ENCODE data around the gene HACD1. TPM values are rescaled to one million over a fixed set of nuclear protein-coding genes. Genes with fewer than 3 reads are reported as not detected.

HACD1 gene
- total and polyA plus RNA-seq, 11 donors, result 80.0 to 291 (median 155) TPM

DNA sequence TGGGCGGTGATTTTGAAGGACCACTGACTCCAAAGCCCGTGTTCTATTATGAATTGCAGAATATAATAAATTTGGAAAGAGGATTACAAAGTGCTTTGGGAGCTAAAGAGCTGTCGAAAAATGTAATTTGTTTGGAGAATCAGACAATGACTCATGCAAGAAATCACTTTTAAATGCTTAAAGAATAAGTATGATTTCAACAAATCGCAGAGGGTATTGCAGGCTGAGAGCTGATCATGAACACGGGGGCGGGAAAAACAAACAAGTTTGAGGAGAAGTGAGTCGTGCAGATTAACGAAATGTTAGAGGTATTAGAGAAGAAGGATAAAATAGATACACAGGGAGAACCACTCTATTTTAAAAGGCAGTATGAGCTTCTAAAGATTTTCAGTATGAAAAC is 4.9 kb upstream of the HACD1 start:
- DNase-seq, result no peak
- Histone ChIP-seq H3K9me3 (no peaks in the 10 kb centered on the region), H3K27ac (no peak overlapping the region), H3K4me3 (no peak overlapping the region), H3K27me3 (peaks cover 0 to 11% (median 0%) of the 10 kb centered on the region in 9 donors), H3K4me1 (peaks cover 0 to 12% (median 0%) of the 10 kb centered on the region in 12 donors), H3K36me3 (no peaks in the 10 kb centered on the region)
- TF ChIP-seq, protein P1, sequence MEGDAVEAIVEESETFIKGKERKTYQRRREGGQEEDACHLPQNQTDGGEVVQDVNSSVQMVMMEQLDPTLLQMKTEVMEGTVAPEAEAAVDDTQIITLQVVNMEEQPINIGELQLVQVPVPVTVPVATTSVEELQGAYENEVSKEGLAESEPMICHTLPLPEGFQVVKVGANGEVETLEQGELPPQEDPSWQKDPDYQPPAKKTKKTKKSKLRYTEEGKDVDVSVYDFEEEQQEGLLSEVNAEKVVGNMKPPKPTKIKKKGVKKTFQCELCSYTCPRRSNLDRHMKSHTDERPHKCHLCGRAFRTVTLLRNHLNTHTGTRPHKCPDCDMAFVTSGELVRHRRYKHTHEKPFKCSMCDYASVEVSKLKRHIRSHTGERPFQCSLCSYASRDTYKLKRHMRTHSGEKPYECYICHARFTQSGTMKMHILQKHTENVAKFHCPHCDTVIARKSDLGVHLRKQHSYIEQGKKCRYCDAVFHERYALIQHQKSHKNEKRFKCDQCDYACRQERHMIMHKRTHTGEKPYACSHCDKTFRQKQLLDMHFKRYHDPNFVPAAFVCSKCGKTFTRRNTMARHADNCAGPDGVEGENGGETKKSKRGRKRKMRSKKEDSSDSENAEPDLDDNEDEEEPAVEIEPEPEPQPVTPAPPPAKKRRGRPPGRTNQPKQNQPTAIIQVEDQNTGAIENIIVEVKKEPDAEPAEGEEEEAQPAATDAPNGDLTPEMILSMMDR (IDR thresholded peaks at IDR 0.05), result no peak
- no peak for TF ChIP-seq POLR2A (IDR thresholded peaks at IDR 0.05)
- intact Hi-C loops (cut with DNase I), result no loop called here
- 83 to 87% (median 83%) methylated on average over 8 of the region's 8 CpGs for WGBS, 4 donors
- no peak for ATAC-seq

DNA sequence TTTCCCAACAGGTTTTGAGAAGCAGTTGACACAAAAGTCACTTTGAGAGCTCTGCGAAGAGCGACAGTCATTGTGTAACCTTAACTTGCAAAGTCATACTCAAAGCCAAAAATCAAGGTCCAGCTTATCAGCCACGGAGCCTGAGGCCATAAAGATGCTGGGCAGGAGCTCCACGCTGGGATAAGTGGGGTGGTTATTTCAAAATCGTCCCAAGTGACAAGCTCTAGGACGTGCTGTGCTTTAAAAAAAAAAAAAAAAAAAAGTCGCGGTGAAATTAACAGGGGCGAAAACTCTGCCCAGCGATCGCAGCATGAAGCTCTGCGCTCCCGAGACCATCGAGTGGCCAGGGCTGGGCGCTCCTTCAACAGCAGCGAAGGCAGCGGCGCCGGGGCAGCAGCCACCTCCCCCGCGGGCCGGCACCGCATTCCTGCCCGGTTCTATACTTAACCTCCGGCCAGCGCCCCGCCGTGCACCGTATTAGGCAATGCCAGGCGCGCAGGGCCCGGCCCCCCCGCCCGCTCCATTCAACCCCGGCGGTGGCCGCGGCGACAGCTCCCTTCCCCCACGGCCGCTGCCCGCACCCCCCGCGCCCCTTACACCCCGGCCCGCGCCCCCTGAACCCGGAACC is 657 bp downstream of the HACD1 start:
- DNase-seq (peak; percentile 79 to 92 (median 86)), ATAC-seq (peak; percentile 93 to 95 (median 94))
- no peak for TF ChIP-seq POLR2A (IDR thresholded peaks at IDR 0.05)
- TF ChIP-seq, protein P1 (IDR thresholded peaks at IDR 0.05), result no peak
- Histone ChIP-seq H3K27me3 (peaks cover 0 to 11% (median 0%) of the 10 kb centered on the region in 9 donors), H3K27ac (peak overlapping the region; percentile 85 to 99 (median 98)), H3K36me3 (peaks cover 0 to 13% (median 0%) of the 10 kb centered on the region in 9 donors), H3K9me3 (peaks cover 0 to 7% (median 0%) of the 10 kb centered on the region in 12 donors), H3K4me1 (peaks cover 0 to 28% (median 4%) of the 10 kb centered on the region in 12 donors), H3K4me3 (peak overlapping the region; percentile 66 to 96 (median 86))
- intact Hi-C loops (cut with DNase I), result loop anchor here in 4 of 10 donors (1.0 to 10.0 kb wide), 5 partner anchors 27 to 228 kb away; no protein-coding TSS in a partner anchor
- 3 to 7% (median 4%) methylated on average over 19 to 48 of the region's 48 CpGs for WGBS, 4 donors

GRCh38 chr10:17609523-17610079 is 7.6 kb downstream of the HACD1 start:
- DNase-seq (no peak), ATAC-seq (no peak)
- Histone ChIP-seq H3K36me3 (peaks cover 0 to 14% (median 0%) of the 10 kb centered on the region in 9 donors), H3K4me3 (no peak overlapping the region), H3K4me1 (peaks cover 0 to 29% (median 10%) of the 10 kb centered on the region in 12 donors), H3K9me3 (no peaks in the 10 kb centered on the region), H3K27me3 (no peaks in the 10 kb centered on the region), H3K27ac (no peak overlapping the region)
- 76 to 83% (median 79%) methylated on average over 13 of the region's 13 CpGs for WGBS, 4 donors
- intact Hi-C loops (cut with DNase I), result loop anchor here in 8 of 10 donors (2.0 to 10.0 kb wide), 8 partner anchors 133 to 628 kb away; no protein-coding TSS in a partner anchor
- TF ChIP-seq POLR2A (IDR thresholded peaks at IDR 0.05), result no peak
- TF ChIP-seq, protein P1 (IDR thresholded peaks at IDR 0.05), result no peak

GRCh38 chr10:17607603-17608332 is 9.4 kb downstream of the HACD1 start:
- DNase-seq (no peak), ATAC-seq (peak; percentile 45 to 82 (median 75))
- Histone ChIP-seq H3K36me3 (peaks cover 0 to 19% (median 0%) of the 10 kb centered on the region in 9 donors), H3K27ac (no peak overlapping the region), H3K4me1 (peaks cover 0 to 29% (median 10%) of the 10 kb centered on the region in 12 donors), H3K27me3 (no peaks in the 10 kb centered on the region), H3K9me3 (no peaks in the 10 kb centered on the region), H3K4me3 (no peak overlapping the region)
- WGBS, 4 donors, result 59 to 61% (median 60%) methylated on average over 9 of the region's 9 CpGs
- intact Hi-C loops (cut with DNase I), result loop anchor here (1.0 to 10.0 kb wide), 9 partner anchors 135 to 630 kb away; no protein-coding TSS in a partner anchor
- TF ChIP-seq POLR2A (IDR thresholded peaks at IDR 0.05), result no peak
- TF ChIP-seq, protein P1 (IDR thresholded peaks at IDR 0.05), result peak; percentile 83 to 95 (median 90)

Measured in heart left ventricle (tissue), 16 donors.